Measurements from ENCODE around the gene ZNF283.
"Not testable (repeated sequence)": the region's sequence is repeated elsewhere in the genome, so short reads cannot be mapped to it uniquely, and the experiment has no call there.

ZNF283 gene

GRCh38 chr19:43807651-43808050 lies 19.5 kb upstream of the ZNF283 start:
- POLR2A ChIA-PET: no interaction called here
- no peak for TF ChIP-seq CTCF (IDR thresholded peaks at IDR 0.05; ENCODE audit: control extremely low read depth, extremely low read depth, low read depth, missing control alignments)

GRCh38 chr19:43809762-43810696 lies 17.1 kb upstream of the ZNF283 start:
- CTCF ChIA-PET: interaction anchor here (0.7 to 4.4 kb wide), 39 partner anchors 9 to 363 kb away, joined by 3 to 67 read pairs (median 5); partner anchors contain the start of genes IRGQ, SMG9 and ZNF283

More at GRCh38 chr19:43807651-43808050, 19.5 kb upstream of the ZNF283 start:
- no peak for DNase-seq (ENCODE audit: extremely low spot score)
- CTCF ChIA-PET: interaction anchor here (1.2 kb wide), 1 partner anchor 26 kb away, joined by 3 read pairs; no protein-coding TSS in a partner anchor

GRCh38 chr19:43811837-43812236 lies 15.3 kb upstream of the ZNF283 start:
- DNase-seq (ENCODE audit: extremely low spot score): no peak
- no peak for TF ChIP-seq CTCF (IDR thresholded peaks at IDR 0.05; ENCODE audit: control extremely low read depth, extremely low read depth, low read depth, missing control alignments)
- ChIA-PET POLR2A (no interaction called here), CTCF (interaction anchor here (1.5 to 4.4 kb wide), 3 partner anchors 21 to 163 kb away, joined by 4 to 67 read pairs (median 5); no protein-coding TSS in a partner anchor)

More at GRCh38 chr19:43809762-43810696, 17.1 kb upstream of the ZNF283 start:
- TF ChIP-seq CTCF (IDR thresholded peaks at IDR 0.05; ENCODE audit: control extremely low read depth, extremely low read depth, low read depth, missing control alignments): peak; percentile 59
- POLR2A ChIA-PET: no interaction called here
- DNase-seq (ENCODE audit: extremely low spot score): peak; percentile 56

- no peak for DNase-seq (ENCODE audit: extremely low spot score)
- ChIA-PET POLR2A (no interaction called here), CTCF (interaction anchor here (1.5 to 4.4 kb wide), 3 partner anchors 22 to 164 kb away, joined by 4 to 67 read pairs (median 5); no protein-coding TSS in a partner anchor)
- TF ChIP-seq CTCF (IDR thresholded peaks at IDR 0.05; ENCODE audit: control extremely low read depth, extremely low read depth, low read depth, missing control alignments): no peak
Observed at GRCh38 chr19:43812259-43812658, 14.9 kb upstream of the ZNF283 start.

GRCh38 chr19:43812688-43813087 lies 14.4 kb upstream of the ZNF283 start:
- ChIA-PET POLR2A (no interaction called here), CTCF (interaction anchor here (1.5 to 1.6 kb wide), 2 partner anchors 22 to 142 kb away, joined by 3 to 4 read pairs; partner anchors contain the start of gene PLAUR)
- TF ChIP-seq CTCF (IDR thresholded peaks at IDR 0.05; ENCODE audit: control extremely low read depth, extremely low read depth, low read depth, missing control alignments): no peak
- no peak for DNase-seq (ENCODE audit: extremely low spot score)

GRCh38 chr19:43814663-43815352 lies 12.3 kb upstream of the ZNF283 start:
- CTCF ChIA-PET: no interaction called here

GRCh38 chr19:43817454-43817853 lies 9.7 kb upstream of the ZNF283 start:
- CTCF ChIA-PET: interaction anchor here (1.0 to 2.7 kb wide), 2 partner anchors 8 to 74 kb away, joined by 3 to 12 read pairs; no protein-coding TSS in a partner anchor
- POLR2A ChIA-PET; DNase-seq (ENCODE audit: extremely low spot score): not testable (repeated sequence)

More at GRCh38 chr19:43814663-43815352, 12.3 kb upstream of the ZNF283 start:
- POLR2A ChIA-PET: interaction anchor here (0.6 kb wide), 1 partner anchor 307 kb away, joined by 5 read pairs; no protein-coding TSS in a partner anchor
- no peak for DNase-seq (ENCODE audit: extremely low spot score)
- no peak for TF ChIP-seq CTCF (IDR thresholded peaks at IDR 0.05; ENCODE audit: control extremely low read depth, extremely low read depth, low read depth, missing control alignments)
